H1 (cell line): Measurements from ENCODE around the gene ZNRF2. TPM values are rescaled to one million over a fixed set of nuclear protein-coding genes. Genes with fewer than 3 reads are reported as not detected.

Experiments
- BACH1 ChIP-seq: IDR thresholded peaks from 2 replicates; pipeline ENCODE4 v1.6.1; 2012; ENCODE audit warnings: low read length, improper control_type of control experiment
- CTCF ChIP-seq, 3 experiments: IDR thresholded peaks; 1 replicate in 2 of 3; 2 replicates in 1 of 3; pipeline versions ENCODE4 v1.5.1 to v1.6.1; 2011; ENCODE audit warnings: low read length in 3 of 3, mild to moderate bottlenecking in 3 of 3, inconsistent platforms in 2 of 3, low read depth in 1 of 3, moderate library complexity in 1 of 3; ENCODE audit not compliant: insufficient read depth in 1 of 3; ENCODE audit errors: control extremely low read depth in 1 of 3
- GABPA ChIP-seq: IDR thresholded peaks from 2 replicates; pipeline ENCODE4 v1.6.1; 2011; ENCODE audit warnings: mild to moderate bottlenecking, low read length, moderate library complexity, borderline replicate concordance; ENCODE audit not compliant: insufficient read depth
- JUN ChIP-seq: IDR thresholded peaks from 2 replicates; pipeline ENCODE4 v1.6.1; 2011; ENCODE audit warnings: low read depth, mild to moderate bottlenecking, improper control_type of control experiment, low read length
- JUND ChIP-seq: IDR thresholded peaks from 2 replicates; pipeline ENCODE4 v1.6.1; 2011; ENCODE audit warnings: mild to moderate bottlenecking, improper control_type of control experiment, low read length
- POLR2A ChIP-seq, 2 experiments: IDR thresholded peaks; 1 replicate in 1 of 2; 2 replicates in 1 of 2; pipeline ENCODE4 v1.6.1; 2011; ENCODE audit warnings: low read depth in 2 of 2, low read length in 2 of 2, mild to moderate bottlenecking in 2 of 2; ENCODE audit errors: control extremely low read depth in 1 of 2
- SP4 ChIP-seq: IDR thresholded peaks from 2 replicates; pipeline ENCODE4 v1.6.1; 2012; ENCODE audit warnings: low read length, inconsistent platforms
- SRF ChIP-seq: IDR thresholded peaks from 2 replicates; pipeline ENCODE4 v1.6.1; 2011; ENCODE audit warnings: mild to moderate bottlenecking, low read depth, low read length, moderate library complexity
- TAF1 ChIP-seq: IDR thresholded peaks from 2 replicates; pipeline ENCODE4 v1.6.1; 2011; ENCODE audit warnings: mild to moderate bottlenecking, low read depth, low read length
- TBP ChIP-seq: IDR thresholded peaks from 2 replicates; pipeline ENCODE4 v1.6.1; 2011; ENCODE audit warnings: low read depth, low read length, improper control_type of control experiment
- polyA plus RNA-seq, 7 experiments: library from polyadenylated mRNA; depleted of rRNA in 3 of 7; stranded (reverse) in 5 of 7; unstranded in 2 of 7; fragments of >200 nt in 5 of 7; fragments of 200-250 nt in 2 of 7; gene quantifications; 1 replicate in 5 of 7; 2 replicates in 1 of 7; 4 replicates in 1 of 7; pipeline versions ENCODE4 v1.2.1 to v1.2.3, GENCODE V29; 2011 to 2013; ENCODE audit warnings: missing spikeins in 2 of 7, mixed read lengths in 2 of 7
- total RNA-seq: library from RNA; stranded (reverse); fragmentation: NEBNext Ultra II Directional; extraction: Animal tissue kit (Norgen Biotek cat#: 25700); gene quantifications from 2 replicates; pipeline ENCODE4 v1.2.1, GENCODE V29; 2021

ZNRF2 gene
- total and polyA plus RNA-seq, 2 of the 8 experiments (the other 6 are each of a cell fraction or from before 2014, with no cell fraction given) = 2.9 to 16.2 TPM

GRCh38 chr7:30347226-30348082, 63.1 kb downstream of the ZNRF2 start (continued):
- TF ChIP-seq CTCF (IDR thresholded peaks at IDR 0.05; ENCODE audit: control extremely low read depth in 1 of 3, insufficient read depth in 1 of 3, low read depth in 1 of 3, low read length in 3 of 3) (no peak), JUN (no peak), JUND (no peak), TAF1 (no peak), TBP (no peak), GABPA (no peak), SRF (no peak), SP4 (no peak), BACH1 (no peak), POLR2A (IDR thresholded peaks at IDR 0.05; ENCODE audit: control extremely low read depth in 1 of 2, low read depth in 2 of 2, low read length in 2 of 2) (no peak)
